ENCODE measurements around the gene ZKSCAN5. TPM values are rescaled to one million over a fixed set of nuclear protein-coding genes. Genes with fewer than 3 reads are reported as not detected.
"Not testable (repeated sequence)": the region's sequence is repeated elsewhere in the genome, so short reads cannot be mapped to it uniquely, and the experiment has no call there.

The ZKSCAN5 gene
- total RNA-seq, 1 donor from 2014 or later: 14.4 TPM

DNA sequence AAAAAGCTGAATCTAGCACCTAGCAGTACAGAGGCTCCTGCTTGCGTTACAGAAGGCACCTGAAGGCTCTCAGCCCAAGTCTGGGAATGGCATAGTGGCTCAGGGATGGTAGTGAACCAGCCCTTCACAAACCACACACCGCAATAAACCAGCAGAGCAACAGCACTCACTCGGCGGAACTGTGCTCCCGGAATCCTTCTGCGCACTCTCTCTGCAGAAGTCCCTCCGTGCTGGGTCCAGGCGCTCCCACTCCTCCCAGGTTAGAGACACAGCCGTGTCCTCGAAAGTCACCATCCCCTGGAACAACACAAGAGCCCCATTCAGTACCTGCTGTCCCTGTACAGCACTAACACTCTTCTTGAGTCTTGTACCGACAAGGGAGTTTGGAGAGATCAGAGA, 5.9 kb upstream of the ZKSCAN5 start:
- Mint-ChIP-seq H3K9me3 (peaks cover 9% of the 10 kb centered on the region), H3K36me3 (peaks cover 24% of the 10 kb centered on the region), H3K27ac (peak overlapping the region; percentile 81), H3K27me3 (ENCODE audit: low read depth) (no peaks in the 10 kb centered on the region), H3K4me3 (peak overlapping the region; percentile 99), H3K4me1 (peaks cover 25% of the 10 kb centered on the region)
- TF ChIP-seq, protein P1, sequence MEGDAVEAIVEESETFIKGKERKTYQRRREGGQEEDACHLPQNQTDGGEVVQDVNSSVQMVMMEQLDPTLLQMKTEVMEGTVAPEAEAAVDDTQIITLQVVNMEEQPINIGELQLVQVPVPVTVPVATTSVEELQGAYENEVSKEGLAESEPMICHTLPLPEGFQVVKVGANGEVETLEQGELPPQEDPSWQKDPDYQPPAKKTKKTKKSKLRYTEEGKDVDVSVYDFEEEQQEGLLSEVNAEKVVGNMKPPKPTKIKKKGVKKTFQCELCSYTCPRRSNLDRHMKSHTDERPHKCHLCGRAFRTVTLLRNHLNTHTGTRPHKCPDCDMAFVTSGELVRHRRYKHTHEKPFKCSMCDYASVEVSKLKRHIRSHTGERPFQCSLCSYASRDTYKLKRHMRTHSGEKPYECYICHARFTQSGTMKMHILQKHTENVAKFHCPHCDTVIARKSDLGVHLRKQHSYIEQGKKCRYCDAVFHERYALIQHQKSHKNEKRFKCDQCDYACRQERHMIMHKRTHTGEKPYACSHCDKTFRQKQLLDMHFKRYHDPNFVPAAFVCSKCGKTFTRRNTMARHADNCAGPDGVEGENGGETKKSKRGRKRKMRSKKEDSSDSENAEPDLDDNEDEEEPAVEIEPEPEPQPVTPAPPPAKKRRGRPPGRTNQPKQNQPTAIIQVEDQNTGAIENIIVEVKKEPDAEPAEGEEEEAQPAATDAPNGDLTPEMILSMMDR (IDR thresholded peaks at IDR 0.05; ENCODE audit: unreplicated experiment): no peak
- no peak for DNase-seq (ENCODE audit: low spot score in 2 of 2, unreplicated experiment in 2 of 2)

GRCh38 chr7:99499371-99499720, 5.1 kb upstream of the ZKSCAN5 start:
- Mint-ChIP-seq H3K9me3 (peaks cover under 1% of the 10 kb centered on the region), H3K4me3 (peak overlapping the region; percentile 99), H3K36me3 (peaks cover 16% of the 10 kb centered on the region), H3K4me1 (peaks cover 25% of the 10 kb centered on the region), H3K27ac (peak overlapping the region; percentile 100), H3K27me3 (ENCODE audit: low read depth) (no peaks in the 10 kb centered on the region)
- TF ChIP-seq, protein P1 (IDR thresholded peaks at IDR 0.05; ENCODE audit: unreplicated experiment): no peak
- no peak for DNase-seq (ENCODE audit: low spot score in 2 of 2, unreplicated experiment in 2 of 2)

DNA sequence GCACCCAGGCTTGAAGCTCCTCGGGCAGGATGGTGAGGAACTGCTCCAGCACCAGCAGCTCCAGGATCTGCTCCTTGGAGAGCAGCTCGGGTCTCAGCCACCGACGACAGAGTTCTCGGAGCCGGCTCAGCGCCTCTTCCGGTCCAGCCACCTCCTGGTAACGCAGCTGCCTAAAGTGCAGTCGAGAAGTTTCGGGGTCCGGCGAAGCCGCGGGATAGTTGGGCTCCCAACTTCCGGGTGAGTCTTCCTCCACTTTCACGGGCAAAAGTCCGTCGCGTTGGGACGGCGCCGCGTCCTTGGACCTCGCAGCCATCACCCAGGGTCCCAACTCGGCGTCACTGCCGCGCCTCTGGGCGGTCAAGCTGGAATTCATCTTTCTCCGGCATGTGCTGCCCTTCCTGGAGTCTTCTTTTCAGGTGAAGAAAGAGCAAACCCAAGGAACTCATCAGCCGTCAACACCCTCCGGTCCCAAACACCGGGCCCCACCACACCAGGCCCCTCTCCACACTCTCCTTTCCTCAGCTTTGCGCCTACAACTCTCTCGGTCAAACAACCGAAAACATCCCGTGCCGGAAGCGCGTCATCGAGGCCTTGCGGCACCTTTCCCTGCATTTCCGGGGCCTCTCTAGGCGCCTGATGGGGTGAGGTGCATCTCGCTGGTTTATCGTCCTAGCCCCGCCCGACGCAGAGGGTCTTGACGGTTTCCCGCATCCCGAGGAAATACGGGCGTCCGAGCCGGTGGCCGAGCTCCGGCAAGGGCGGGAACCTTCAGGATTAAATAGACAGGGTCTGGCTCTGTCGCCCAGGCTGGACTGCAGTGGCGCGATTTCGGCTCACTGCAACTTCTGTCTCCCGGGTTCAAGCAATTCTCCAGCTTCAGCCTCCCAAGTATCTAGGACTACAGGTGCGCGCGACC, 4.5 kb upstream of the ZKSCAN5 start, which contains the start of gene ZNF394:
ZNF394 (minus strand) TSS at position 561 of the 916 bp plus-strand sequence; CDS start at position 373, 188 bp downstream.
- peak within 1 kb of the TSS; percentile 100 for H3K27ac Mint-ChIP-seq
- H3K4me1 Mint-ChIP-seq: peaks cover 25% of the 10 kb centered on the region
- peak within 1 kb of the TSS; percentile 99 for H3K4me3 Mint-ChIP-seq
- TF ChIP-seq, protein P1 (IDR thresholded peaks at IDR 0.05; ENCODE audit: unreplicated experiment): no peak
- H3K9me3 Mint-ChIP-seq: no peaks in the 10 kb centered on the region
- no peaks in the 10 kb centered on the region for H3K27me3 Mint-ChIP-seq (ENCODE audit: low read depth)
- H3K36me3 Mint-ChIP-seq: peaks cover 14% of the 10 kb centered on the region
- DNase-seq (ENCODE audit: low spot score in 2 of 2, unreplicated experiment in 2 of 2): peak; percentile 71 to 84

- TF ChIP-seq, protein P1 (IDR thresholded peaks at IDR 0.05; ENCODE audit: unreplicated experiment): no peak
- no peaks in the 10 kb centered on the region for H3K27me3 Mint-ChIP-seq (ENCODE audit: low read depth)
- H3K4me3 Mint-ChIP-seq: peak overlapping the region; percentile 99
- no peaks in the 10 kb centered on the region for H3K9me3 Mint-ChIP-seq
- H3K4me1 Mint-ChIP-seq: peaks cover 28% of the 10 kb centered on the region
- peak overlapping the region; percentile 100 for H3K27ac Mint-ChIP-seq
- H3K36me3 Mint-ChIP-seq: peaks cover 13% of the 10 kb centered on the region
- no peak for DNase-seq (ENCODE audit: low spot score in 2 of 2, unreplicated experiment in 2 of 2)
These were observed 3.8 kb upstream of the ZKSCAN5 start for GRCh38 chr7:99500637-99501009.

DNA sequence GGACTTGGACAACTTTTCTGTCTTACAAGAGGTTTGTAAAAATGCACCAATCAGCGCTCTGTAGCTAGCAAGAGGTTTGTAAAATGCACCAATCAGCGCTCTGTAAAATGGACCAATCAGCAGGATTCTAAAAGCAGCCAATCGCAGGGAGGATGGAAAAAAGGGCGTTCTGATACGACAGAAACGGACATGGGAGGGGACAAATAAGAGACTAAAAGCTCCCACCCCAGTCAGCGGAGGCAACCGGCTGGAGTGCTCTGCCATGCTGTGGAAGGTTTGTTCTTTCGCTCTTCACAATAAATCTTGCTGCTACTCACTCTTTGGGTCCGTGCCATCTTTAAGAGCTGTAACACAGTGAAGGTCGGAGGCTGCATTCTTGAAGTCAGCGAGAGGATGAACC, 3.2 kb upstream of the ZKSCAN5 start:
- H3K4me3 Mint-ChIP-seq: peak overlapping the region; percentile 99
- peak overlapping the region; percentile 43 for H3K27ac Mint-ChIP-seq
- H3K36me3 Mint-ChIP-seq; H3K27me3 Mint-ChIP-seq (ENCODE audit: low read depth); DNase-seq (ENCODE audit: low spot score in 2 of 2, unreplicated experiment in 2 of 2); H3K9me3 Mint-ChIP-seq: not testable (repeated sequence)
- H3K4me1 Mint-ChIP-seq: peaks cover 34% of the 10 kb centered on the region

DNA sequence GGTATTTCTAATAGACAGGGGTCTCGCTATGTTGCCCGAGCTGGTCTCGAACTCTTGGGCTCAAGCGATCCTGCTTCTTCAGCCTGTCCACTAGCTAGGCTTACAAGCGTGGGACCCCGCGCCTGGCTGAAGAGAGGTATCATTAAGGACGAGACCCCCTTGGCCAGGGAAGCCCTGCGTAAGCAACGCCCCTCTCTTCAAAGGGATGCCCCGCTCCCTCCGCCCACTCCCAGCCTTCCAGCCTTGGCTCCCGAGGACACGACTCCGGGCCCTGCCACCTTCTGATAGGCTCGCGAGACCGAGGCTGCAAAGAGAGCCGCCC, 220 bp upstream of the ZKSCAN5 start:
- Mint-ChIP-seq H3K36me3 (no peaks in the 10 kb centered on the region), H3K27me3 (ENCODE audit: low read depth) (no peaks in the 10 kb centered on the region), H3K4me3 (peak overlapping the region; percentile 96), H3K9me3 (no peaks in the 10 kb centered on the region), H3K4me1 (peaks cover 26% of the 10 kb centered on the region), H3K27ac (peak overlapping the region; percentile 98)
- TF ChIP-seq, protein P1 (IDR thresholded peaks at IDR 0.05; ENCODE audit: unreplicated experiment): no peak
- peak; percentile 98 to 99 for DNase-seq (ENCODE audit: low spot score in 2 of 2, unreplicated experiment in 2 of 2)
